Measurements from ENCODE around the gene CLIP1.
"Not testable (repeated sequence)": the region's sequence is repeated elsewhere in the genome, so short reads cannot be mapped to it uniquely, and the experiment has no call there.

The CLIP1 gene

DNA sequence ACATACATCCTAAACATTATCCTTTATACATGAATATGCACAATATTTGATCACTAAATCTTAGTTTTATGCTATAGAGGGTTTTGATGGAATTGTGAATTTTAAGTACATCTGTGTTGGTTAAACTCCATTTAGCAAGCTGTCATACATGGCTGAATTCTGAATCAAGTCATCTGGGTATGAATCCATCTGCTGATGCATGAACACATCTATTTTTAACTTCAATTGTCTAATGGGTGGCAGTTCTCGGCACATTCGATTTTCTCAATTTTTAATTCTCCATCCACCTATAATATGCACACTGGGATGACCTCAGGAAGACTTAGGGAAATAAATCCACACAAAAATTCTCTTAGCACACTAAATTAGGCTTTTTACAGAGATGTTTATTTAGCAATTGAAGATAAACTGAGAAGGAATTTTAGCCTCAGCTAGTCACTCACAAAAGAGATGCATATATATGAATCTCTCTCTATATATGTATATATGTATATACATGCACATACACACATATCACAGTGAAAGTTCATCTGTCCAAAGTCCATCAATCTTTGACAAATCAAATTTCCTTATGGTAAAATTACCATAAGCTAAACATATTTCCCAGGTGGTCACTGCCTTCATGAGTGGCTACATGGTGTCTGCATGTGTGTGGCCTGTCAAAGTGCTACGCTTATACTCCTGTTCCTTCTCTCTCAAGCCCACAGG, 111.7 kb downstream of the CLIP1 start:
- no peak for DNase-seq (ENCODE audit: low spot score)

DNA sequence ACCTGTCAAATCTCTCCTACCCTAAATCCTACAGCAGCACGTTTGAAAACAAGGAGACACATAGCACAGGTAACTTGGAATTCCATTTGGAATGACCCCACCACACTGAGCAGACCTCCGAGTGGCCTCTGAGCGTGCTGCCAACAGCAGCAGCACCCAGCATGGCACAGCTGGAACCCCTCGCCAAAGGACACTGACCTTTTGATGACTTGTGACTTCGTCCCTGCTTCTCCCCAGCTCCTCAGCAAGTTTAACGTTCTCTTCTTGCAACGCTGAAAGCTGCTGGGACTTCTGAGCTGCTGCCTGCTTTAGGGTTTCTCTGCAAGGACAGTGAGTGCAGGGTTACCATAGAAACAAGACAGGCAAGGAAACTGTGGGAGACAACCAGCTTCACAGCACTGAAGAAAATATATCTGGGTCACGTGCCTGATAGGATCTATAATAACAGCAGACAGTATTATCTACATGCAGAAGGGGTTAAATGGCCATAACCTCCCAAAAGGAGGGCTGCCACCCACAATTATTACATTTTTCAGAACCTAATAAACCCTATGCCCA, 112.8 kb downstream of the CLIP1 start:
- no peak for DNase-seq (ENCODE audit: low spot score)

DNA sequence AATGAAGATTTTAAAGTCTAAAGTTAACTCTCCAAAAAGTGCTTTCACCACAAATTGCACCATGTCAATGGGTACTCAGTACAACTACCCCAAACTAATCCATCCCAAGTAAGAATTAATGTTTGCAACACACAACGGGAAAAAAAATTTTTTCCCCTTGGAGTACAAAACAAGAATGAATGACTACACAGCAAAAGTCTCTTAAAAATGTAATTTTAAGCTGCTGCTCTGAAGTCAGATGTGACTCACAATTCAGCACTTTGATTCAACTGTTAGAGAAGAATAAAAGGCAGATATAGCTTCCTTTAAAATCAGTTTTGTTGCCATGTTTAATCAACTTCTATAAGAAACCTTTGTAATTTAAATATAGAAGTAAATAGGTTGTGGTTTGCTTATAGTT, 113.7 kb downstream of the CLIP1 start:
- DNase-seq (ENCODE audit: low spot score): no peak

DNA sequence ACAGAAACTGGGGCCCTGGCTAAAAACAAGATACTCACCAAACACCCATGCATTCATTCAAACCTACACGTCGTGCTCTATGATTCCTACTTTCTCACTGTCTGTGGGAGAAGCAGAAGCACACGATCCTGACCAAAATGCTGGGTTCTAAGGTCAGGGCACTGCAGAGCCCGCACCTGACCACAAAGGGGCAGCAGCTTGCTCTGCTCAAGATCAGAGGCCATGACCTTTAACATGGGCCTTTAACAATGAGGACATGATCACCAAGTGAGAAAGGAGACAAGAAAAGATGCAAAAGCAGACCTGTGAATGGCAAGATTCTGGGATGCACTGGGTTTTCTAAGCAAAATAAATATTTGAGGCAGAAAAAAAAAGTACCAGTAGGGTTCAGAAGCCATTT, 116.1 kb downstream of the CLIP1 start:
- DNase-seq (ENCODE audit: low spot score): no peak

DNA sequence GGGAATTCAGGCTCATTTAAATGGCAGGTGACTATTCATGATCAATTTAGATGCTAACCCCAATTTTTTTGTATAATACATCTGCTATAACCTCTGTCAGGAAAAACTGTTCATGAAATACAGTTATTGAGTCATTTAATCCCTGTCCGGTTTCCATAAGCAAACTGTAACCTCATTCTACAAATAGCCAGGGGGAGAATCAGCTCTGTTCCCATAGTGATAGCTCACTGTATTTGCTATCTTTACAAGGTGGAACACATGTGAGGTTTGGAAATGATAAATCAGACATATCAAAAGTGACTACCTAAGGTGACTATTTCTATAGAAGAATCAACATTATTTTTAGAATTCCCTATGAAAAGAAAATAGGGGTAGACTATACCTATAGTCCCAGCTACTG, 117.5 kb downstream of the CLIP1 start:
- DNase-seq (ENCODE audit: low spot score): no peak

DNA sequence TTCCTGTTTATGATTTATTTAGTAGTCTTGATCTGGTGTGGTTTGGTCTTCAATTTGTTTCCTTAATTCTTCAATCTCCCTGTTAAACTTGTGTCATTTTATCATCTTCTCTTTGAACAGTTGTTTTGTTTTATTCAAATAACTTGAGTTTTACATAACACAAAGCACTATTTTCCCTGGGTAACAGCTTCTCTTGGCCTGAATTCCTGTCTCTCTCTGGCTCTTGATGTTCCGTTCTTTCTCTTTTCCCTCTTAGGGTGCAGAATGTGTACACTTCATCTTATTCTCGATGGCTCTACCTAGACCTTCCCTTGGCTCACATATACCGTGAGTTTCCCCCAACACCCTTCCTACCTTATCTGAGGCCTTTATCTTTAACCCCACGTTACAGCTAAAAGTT, 119.4 kb downstream of the CLIP1 start:
- no peak for DNase-seq (ENCODE audit: low spot score)

DNA sequence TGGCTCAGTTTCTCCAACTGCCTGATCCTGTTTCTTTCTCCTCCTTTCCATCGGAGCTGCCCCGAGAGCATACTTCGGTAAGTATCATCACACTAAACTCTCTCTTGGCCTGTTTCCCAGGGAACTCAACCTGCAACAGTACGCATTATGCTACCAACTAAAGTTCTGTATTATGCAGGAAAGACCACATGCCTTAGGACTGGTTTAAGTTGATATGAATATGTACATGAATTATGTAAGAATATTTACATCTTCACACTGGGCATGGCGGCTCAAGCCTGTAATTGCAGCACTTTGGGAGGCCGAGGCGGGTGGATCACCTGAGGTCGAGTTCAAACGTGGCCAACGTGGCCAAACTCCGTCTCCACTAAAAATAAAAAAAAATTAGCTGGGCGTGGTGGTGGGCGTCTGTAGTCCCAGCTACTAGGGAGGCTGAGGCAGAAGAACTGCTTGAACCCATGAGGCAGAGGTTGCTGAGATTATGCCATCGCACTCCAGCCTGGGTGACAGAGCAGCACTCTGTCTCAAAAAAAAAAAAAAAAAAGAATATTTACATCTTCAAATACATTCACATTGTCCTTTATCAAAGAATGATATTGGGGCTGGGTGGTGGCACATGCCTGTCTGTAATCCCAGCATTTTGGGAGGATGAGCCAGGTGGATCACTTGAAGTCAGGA, 124.3 kb downstream of the CLIP1 start:
- no peak for DNase-seq (ENCODE audit: low spot score)

DNA sequence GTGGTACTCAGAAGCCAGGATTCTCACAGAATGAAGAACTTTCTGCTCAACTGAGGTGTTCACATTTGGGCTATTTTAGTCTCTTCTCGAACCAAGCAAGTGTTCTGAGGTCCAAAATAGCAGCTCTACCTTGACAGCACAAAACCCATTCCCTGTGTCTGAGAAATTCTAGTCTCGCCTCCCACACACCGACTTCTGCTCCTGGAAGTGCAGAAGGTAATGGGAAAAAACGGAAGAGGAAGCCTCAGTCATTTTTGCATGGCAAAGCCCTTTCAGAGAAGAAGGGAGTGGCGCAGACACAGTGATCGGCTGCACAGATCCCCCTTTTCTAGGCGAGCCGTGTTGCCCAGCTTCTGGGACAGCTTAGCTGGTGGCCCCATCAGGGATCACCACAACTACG, 125.0 kb downstream of the CLIP1 start:
- DNase-seq (ENCODE audit: low spot score): no peak

DNA sequence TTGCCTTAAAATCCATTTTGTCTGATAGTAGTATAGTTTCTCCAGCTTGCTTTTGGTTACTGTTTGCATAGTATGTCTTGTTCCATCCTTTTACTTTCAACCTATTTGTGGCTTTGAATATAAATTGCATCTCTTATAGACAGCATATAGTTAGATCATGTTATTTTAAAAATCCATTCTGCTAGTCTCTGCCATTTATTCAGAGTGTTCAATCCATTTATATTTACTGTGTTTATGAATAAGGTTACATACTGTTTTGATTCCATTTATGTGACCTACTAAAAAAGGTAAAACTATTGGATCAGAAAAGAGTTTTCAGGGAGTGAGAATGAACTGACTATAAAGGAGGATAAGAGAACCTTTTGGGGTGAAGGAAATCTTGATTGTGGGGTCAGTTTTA, 126.6 kb downstream of the CLIP1 start:
- no peak for DNase-seq (ENCODE audit: low spot score)

DNA sequence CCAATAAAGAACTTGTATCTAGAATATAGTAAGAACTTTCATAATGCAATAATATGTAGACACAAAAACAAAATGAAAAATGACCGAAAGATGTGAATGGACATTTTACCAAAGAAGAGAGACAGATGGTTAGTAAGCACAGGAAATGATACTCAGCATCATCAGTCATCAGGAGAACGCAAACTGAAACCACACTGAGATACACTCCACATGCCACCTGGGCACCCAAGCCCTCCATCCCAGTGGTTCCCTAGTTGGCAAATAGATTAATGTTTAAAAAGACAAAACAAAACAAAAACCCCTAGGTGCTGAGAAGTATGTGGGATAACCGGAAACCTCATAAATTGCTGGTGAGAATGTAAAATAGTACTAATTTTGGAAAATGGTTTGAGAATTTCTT, 129.4 kb downstream of the CLIP1 start:
- DNase-seq (ENCODE audit: low spot score): no peak

DNA sequence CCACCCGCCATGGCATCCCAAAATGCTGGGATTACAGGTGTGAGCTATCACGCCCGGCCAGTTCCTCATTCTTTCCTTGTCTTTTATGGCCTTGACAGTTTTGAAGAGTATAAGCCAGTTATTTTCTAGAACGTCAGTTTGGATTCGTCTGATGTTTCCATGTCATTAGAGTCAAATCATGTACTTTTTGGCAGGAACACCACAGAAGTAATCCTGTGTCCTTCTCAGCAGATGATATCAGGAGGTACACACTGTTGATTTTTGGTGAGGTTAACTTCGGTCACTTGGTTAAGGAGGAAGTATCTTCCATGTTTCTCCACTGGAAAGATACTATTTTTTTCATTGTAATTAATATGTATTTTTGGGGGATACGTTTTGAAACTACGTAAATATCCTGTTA, 131.0 kb downstream of the CLIP1 start:
- no peak for DNase-seq (ENCODE audit: low spot score)

DNA sequence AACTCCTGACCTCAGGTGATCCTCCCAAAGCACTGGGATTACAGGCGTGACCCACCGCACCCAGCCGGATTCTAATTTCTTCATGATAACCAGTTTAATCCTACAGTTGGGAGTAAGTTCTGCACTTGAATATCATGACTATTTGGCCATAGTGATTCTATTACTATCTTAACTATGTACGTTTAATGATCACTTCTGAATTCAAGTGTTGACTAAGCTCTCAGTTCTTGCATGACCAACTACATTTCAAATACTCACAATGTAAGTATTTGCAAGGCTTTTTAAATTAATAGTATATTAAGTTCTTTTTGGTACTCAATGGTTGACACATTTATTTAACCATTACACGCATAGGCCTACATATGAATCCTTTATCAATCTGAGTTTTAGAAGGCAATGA, 138.8 kb downstream of the CLIP1 start:
- no peak for DNase-seq (ENCODE audit: low spot score)

DNA sequence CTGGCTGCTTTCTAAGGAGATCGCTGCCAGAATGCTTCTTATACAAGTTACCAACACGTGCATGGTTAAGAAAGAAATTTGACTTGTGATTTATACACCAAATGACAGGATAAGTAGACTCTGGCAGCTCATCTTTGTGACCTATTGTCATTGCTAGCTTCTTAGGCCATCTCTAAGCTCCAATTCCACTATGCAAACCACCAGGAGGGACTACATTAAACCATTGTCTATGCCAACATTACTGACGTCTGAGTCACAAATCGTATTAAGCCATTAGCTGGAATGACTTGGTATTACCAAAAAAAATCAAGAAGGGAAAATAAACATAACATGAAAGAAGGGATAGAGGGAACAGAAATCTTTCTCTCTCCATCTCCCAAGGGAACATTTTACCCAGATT, 140.4 kb downstream of the CLIP1 start:
- no peak for DNase-seq (ENCODE audit: low spot score)

DNA sequence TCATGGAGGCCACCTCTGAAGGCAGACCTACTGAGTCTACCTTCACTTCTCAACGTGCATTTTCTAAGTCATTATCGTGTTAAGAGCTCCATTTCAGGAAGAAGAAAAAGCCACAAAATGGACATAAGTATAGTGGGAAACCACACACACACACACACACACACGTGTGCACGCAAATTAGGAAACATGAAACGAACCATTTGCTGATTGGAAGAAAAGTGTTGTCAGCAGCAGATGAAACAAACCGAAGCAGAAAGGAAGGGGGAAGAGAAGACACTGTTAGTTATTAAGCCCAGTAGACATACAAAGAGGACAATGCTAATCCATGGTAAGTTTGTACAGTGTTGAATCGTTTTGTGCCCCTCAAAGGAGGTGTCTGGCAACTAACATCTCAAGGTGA, 146.2 kb downstream of the CLIP1 start:
- no peak for DNase-seq (ENCODE audit: low spot score)

DNA sequence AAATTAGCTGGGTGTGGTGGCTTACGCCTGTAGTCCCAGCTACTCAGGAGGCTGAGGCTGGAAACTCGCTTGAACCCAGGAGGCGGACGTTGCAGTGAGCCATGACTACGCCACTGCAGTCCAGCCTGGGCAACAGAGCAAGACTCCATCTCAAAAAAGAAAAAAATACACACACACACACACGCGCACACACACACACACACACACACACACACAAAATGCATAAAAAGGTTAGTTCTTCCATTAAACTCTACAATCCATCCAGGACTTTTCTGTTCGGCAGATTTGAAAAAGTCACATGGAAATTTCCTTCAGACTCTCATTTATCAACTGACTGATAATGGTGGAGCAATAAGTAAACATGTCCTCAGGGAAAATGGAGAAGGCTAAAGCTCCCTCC, 147.0 kb downstream of the CLIP1 start:
- DNase-seq (ENCODE audit: low spot score): no peak

DNA sequence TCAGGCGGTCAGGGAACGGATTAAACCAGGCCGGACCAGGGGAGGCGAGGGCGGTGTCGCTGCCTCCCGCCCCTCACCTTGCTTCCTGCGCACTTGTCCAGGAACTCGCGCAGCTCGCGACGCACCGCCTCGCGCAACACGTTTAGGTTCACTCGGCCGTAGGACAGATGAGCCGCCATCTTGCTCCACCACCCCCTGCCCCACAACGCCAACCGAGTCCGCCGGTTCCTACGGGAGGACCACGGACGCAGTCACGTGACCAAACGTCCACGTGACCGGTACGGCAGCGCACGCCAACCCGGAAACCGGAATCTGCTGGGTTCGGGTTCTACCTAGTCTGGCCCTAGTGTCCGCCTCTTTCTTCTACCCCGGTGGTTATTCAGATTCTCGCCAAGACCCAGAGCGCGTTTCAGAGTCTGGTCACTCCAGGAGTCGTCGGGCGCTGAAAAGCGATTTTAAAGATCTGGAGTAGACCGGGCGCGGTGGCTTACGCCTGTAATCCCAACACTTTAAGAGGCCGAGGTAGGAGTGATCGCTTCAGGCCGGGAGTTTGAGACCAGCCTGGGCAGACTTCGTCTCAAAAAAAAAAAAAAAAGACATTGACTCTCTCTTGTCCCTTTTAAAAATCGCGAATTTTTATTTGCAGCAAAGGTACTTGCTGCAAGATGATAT, 156.1 kb downstream of the CLIP1 start, which contains the start of gene VPS33A:
Gene VPS33A, minus strand, starts transcription at position 265 of the 672 bp plus-strand sequence. Its CDS starts 86 bp downstream, at position 179.
- DNase-seq (ENCODE audit: low spot score): peak; percentile 91

DNA sequence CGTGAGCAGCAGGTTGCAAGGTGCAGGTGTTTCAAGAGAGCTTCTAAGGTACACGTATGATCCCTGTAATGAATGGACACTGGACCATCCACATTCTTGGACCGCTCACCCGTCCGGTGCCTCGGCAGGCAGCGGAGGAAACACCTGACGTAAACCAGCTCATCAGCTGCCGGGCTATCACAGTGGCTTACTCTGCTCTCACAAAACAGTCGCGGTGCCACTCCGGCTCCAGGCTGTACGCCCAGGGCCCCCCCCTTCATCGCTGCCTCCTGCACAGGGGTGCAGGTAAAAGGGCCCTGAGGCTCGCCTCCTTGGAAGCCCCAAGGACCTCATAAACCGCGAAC, 156.6 kb downstream of the CLIP1 start:
- DNase-seq (ENCODE audit: low spot score): peak; percentile 40

DNA sequence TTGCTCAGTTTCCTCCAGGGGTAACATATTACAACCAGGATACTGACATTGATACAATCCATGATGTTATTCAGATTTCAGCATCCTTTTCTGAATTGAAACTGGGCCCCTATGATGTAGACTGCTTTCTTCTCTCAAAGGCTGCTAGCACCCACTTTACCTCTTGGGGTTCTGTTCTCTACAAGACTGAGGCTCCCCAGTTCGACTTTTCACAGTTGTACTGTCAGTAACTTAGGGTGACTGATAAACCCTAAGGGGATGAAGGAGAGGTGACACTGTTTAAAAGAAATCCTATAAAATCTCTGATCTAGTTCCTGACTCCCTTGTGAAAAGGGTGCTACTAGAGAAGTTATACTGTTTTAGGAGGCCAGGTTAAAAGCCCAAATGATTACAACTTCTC, 157.0 kb downstream of the CLIP1 start:
- peak; percentile 17 for DNase-seq (ENCODE audit: low spot score)

DNA sequence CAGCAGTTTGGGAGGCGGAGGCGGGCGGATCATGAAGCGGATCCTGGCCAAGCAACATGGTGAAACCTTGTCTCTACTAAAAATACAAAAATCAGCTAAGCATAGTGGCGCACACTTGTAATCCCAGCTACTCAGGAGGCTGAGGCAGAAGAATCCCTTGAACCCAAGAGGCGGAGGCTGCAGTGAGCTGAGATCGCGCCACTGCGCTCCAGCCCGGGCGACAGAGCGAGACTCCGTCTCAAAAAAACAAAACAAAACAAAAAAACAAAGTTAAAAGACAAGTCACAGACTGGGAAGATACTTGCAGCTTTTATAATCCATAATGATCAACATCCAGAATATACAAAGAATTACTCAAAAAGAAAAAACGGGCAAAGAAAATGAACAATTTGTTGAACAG, 161.7 kb downstream of the CLIP1 start:
- not testable (repeated sequence) for DNase-seq (ENCODE audit: low spot score)

DNA sequence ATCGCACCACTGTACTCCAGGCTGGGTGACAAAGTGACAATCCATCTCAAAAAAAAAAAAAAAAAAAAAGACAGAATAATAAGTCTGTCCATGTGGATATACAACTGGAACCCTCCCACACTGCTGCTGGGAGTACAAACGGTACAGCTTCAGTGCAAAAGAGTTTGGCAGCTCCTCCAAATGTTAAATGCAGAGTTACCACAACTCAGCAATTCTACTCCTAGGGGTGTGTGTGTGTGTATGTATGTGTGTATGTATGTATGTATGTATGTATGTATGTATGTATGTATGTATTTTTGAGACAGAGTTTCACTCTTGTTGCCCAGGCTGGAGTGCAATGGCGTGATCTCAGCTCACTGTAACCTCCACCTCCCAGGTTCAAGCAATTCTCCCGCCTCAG, 163.5 kb downstream of the CLIP1 start:
- not testable (repeated sequence) for DNase-seq (ENCODE audit: low spot score)

DNA sequence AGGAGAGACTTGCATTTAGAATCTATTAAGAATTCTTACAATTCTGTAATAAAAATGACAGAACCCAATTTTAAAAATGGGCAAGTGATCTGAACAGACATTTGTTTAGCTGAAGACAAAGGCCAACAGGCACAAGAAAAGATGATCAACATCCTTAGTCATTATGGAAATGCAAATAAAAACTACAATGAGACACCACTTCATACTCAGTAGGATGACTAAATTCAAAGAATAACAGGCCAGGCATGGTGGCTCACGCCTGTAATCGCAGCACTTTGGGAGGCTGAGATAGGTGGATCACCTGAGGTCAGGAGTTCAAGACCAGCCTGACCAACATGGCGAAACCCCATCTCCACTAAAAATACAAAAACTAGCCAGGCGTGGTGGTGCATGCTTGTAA, 164.0 kb downstream of the CLIP1 start:
- DNase-seq (ENCODE audit: low spot score): not testable (repeated sequence)

DNA sequence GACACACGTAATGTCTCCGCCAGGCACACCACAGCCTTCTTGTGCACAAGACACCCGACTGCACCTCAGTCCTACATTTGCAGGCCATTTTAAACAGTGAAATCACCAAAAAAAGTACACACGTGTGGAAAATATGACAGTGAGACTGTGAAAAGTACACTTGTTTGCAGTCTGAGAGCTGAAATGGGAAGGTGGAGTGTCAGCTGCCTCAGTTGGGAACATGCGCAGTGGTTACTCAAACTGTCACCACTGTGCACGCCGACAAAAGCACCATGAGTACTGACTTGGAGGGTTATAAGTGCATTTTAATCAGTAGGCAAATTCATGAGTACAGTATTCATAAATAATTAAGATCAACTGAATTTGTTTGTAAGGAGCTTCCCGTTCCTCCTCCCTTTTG, 171.9 kb downstream of the CLIP1 start:
- no peak for DNase-seq (ENCODE audit: low spot score)

DNA sequence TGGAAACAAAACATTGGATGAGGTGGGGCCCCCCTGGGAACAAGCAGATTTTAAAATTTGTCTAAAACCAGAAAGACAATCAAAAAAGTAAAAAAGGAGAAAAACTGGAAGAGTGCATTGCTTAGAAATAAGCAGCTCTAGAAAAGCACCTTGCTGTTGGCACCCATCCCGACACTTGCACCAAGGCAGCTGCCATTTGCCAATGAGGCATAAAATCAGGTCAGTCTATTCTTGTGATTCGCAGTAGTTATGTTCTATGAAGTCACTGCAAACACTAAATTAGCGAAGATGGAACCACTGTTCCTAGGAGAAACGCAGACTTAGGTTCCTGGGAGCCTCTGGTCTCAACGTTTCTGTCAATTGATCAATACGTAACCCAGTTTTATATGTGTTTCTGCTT, 172.4 kb downstream of the CLIP1 start:
- no peak for DNase-seq (ENCODE audit: low spot score)

Data from CD4-positive, alpha-beta T cell treated with Interleukin-15 for 4 hours (primary cell).